IMR-90 (cell line): Measurements from ENCODE around the gene SNX21. TPM values are rescaled to one million over a fixed set of nuclear protein-coding genes. Genes with fewer than 3 reads are reported as not detected.

Experiments
- ATAC-seq: fragments of 200-7000 bp; cut with Tn5 transposase; 2 replicates; pipeline ENCODE4 v1.9.1; 2020; ENCODE audit warnings: low read depth, mild to moderate bottlenecking, moderate library complexity
- BruUV-seq: library from RNA; stranded (reverse); fragments of 400-500 nt; replicated peaks from 2 replicates; lab custom pipeline; 2021; lab: Mats Ljungman, UMichigan
- CTCF ChIA-PET: fragments of 300-600 bp; formaldehyde crosslinking; extraction: SDS; loops from one replicate; lab custom pipeline; 2021; ENCODE audit warnings: antibody characterized with exemption; lab: Yijun Ruan, JAX
- POLR2A ChIA-PET: fragments of 300-600 bp; sonication (Branson Sonifier 250); formaldehyde crosslinking; loops from one replicate; lab custom pipeline; 2022; ENCODE audit warnings: antibody characterized with exemption; ENCODE audit not compliant: unreplicated experiment; lab: Charles Lee
- DNase-seq: peaks from one replicate; pipeline ENCODE4 v3.0.0; 2013
- H2AFZ ChIP-seq: replicated peaks from 2 replicates; pipeline ENCODE3; 2013; ENCODE audit warnings: low read length, mild to moderate bottlenecking; ENCODE audit not compliant: poor library complexity
- H2AK5ac ChIP-seq: 2 replicates; pipeline ENCODE4 v1.6.1; 2013; ENCODE audit warnings: low read depth, low read length, inconsistent platforms
- H2AK9ac ChIP-seq: replicated peaks from 2 replicates; pipeline ENCODE3; 2013; ENCODE audit warnings: mild to moderate bottlenecking, low read depth, low read length, moderate library complexity; ENCODE audit not compliant: poor library complexity
- H2BK120ac ChIP-seq: 2 replicates; pipeline ENCODE4 v1.6.1; 2013; ENCODE audit warnings: low read depth, low read length, inconsistent platforms
- H2BK15ac ChIP-seq: 3 replicates; pipeline ENCODE4 v1.6.1; 2013; ENCODE audit warnings: low read depth, low read length, inconsistent platforms
- H2BK20ac ChIP-seq: 2 replicates; pipeline ENCODE4 v1.6.1; 2013; ENCODE audit warnings: low read depth, mild to moderate bottlenecking, inconsistent platforms, low read length, moderate library complexity
- H2BK5ac ChIP-seq: 2 replicates; pipeline ENCODE4 v1.6.1; 2013; ENCODE audit warnings: mild to moderate bottlenecking, low read depth, low read length, inconsistent platforms; ENCODE audit not compliant: poor library complexity, severe bottlenecking
- H3K14ac ChIP-seq: replicated peaks from 2 replicates; pipeline ENCODE4 v1.6.1; 2013; ENCODE audit warnings: low read depth, low read length, inconsistent platforms
- H3K18ac ChIP-seq: 2 replicates; pipeline ENCODE4 v1.6.1; 2013; ENCODE audit warnings: low read depth, low read length, control low read depth
- H3K23ac ChIP-seq: 2 replicates; pipeline ENCODE4 v1.6.1; 2013; ENCODE audit warnings: low read depth, low read length, inconsistent platforms
- H3K27ac ChIP-seq: 2 replicates; pipeline ENCODE4 v1.5.1; 2013; ENCODE audit warnings: mild to moderate bottlenecking, control low read depth, low read length; ENCODE audit not compliant: insufficient read depth
- H3K27me3 ChIP-seq: 2 replicates; pipeline ENCODE4 v1.6.1; 2013; ENCODE audit warnings: low read length; ENCODE audit not compliant: control insufficient read depth, insufficient read depth
- H3K36me3 ChIP-seq: 2 replicates; pipeline ENCODE4 v1.6.1; 2013; ENCODE audit warnings: low read length, mixed read lengths; ENCODE audit not compliant: control insufficient read depth, insufficient read depth
- H3K4ac ChIP-seq: 2 replicates; pipeline ENCODE4 v1.6.1; 2013; ENCODE audit warnings: low read depth, low read length, inconsistent platforms
- H3K4me1 ChIP-seq: 2 replicates; pipeline ENCODE4 v1.6.1; 2013; ENCODE audit warnings: low read length, mixed read lengths; ENCODE audit not compliant: control insufficient read depth, insufficient read depth
- H3K4me2 ChIP-seq: 2 replicates; pipeline ENCODE4 v1.6.1; 2013; ENCODE audit warnings: low read depth, mild to moderate bottlenecking, control low read depth, low read length, moderate library complexity
- H3K4me3 ChIP-seq: 2 replicates; pipeline ENCODE4 v1.5.1; 2013; ENCODE audit warnings: low read depth, mild to moderate bottlenecking, control low read depth, low read length, moderate library complexity; ENCODE audit not compliant: insufficient read depth
- H3K56ac ChIP-seq: 2 replicates; pipeline ENCODE4 v1.6.1; 2013; ENCODE audit warnings: low read length, inconsistent platforms; ENCODE audit not compliant: insufficient read depth; ENCODE audit errors: extremely low read depth
- H3K79me1 ChIP-seq, 2 experiments: 2 replicates each; pipeline ENCODE4 v1.6.1; 2013; ENCODE audit warnings: low read length in 2 of 2, inconsistent platforms in 1 of 2, low read depth in 1 of 2
- H3K9ac ChIP-seq: 2 replicates; pipeline ENCODE4 v1.6.1; 2013; ENCODE audit warnings: low read depth, low read length, control low read depth
- H3K9me1 ChIP-seq: 2 replicates; pipeline ENCODE4 v1.6.1; 2013; ENCODE audit warnings: low read length, inconsistent platforms; ENCODE audit not compliant: insufficient read depth
- H3K9me3 ChIP-seq: 2 replicates; pipeline ENCODE4 v1.6.1; 2013; ENCODE audit warnings: low read length; ENCODE audit not compliant: control insufficient read depth, insufficient read depth
- H4K20me1 ChIP-seq: 2 replicates; pipeline ENCODE4 v1.6.1; 2013; ENCODE audit warnings: low read length, inconsistent platforms; ENCODE audit not compliant: insufficient read depth
- H4K5ac ChIP-seq: 2 replicates; pipeline ENCODE4 v1.6.1; 2013; ENCODE audit warnings: mild to moderate bottlenecking, low read depth, low read length, control low read depth
- H4K8ac ChIP-seq, 2 experiments: 2 replicates each; pipeline ENCODE4 v1.6.1; 2013; ENCODE audit warnings: low read depth in 2 of 2, low read length in 2 of 2, control low read depth in 1 of 2, inconsistent platforms in 1 of 2
- H4K91ac ChIP-seq: 2 replicates; pipeline ENCODE4 v1.6.1; 2013; ENCODE audit warnings: low read depth, low read length, inconsistent platforms; ENCODE audit not compliant: insufficient read depth
- BHLHE40 ChIP-seq: fragments of 150-350 bp; IDR thresholded peaks from 2 replicates; pipeline ENCODE4 v1.6.1; 2016; ENCODE audit warnings: mild to moderate bottlenecking, low read depth, low read length
- CTCF ChIP-seq: conservative IDR thresholded peaks from 2 replicates; pipeline ENCODE4 v1.5.1; 2012; ENCODE audit warnings: mild to moderate bottlenecking, low read depth, low read length, improper control_type of control experiment
- FOS ChIP-seq: fragments of 150-350 bp; IDR thresholded peaks from 2 replicates; pipeline ENCODE4 v1.6.1; 2016; ENCODE audit warnings: low read depth, low read length
- MAFK ChIP-seq: IDR thresholded peaks from 2 replicates; pipeline ENCODE4 v1.6.1; 2012; ENCODE audit warnings: low read depth, low read length, improper control_type of control experiment
- MXI1 ChIP-seq: IDR thresholded peaks from 2 replicates; pipeline ENCODE4 v1.6.1; 2012; ENCODE audit warnings: low read depth, mild to moderate bottlenecking, low read length, moderate library complexity, borderline replicate concordance
- NFE2L2 ChIP-seq: fragments of 150-350 bp; IDR thresholded peaks from 2 replicates; pipeline ENCODE4 v1.6.1; 2016; ENCODE audit warnings: low read depth, mild to moderate bottlenecking, low read length
- POLR2A ChIP-seq: IDR thresholded peaks from 2 replicates; pipeline ENCODE4 v1.6.1; 2012; ENCODE audit warnings: mild to moderate bottlenecking, low read depth, low read length
- RCOR1 ChIP-seq: IDR thresholded peaks from 2 replicates; pipeline ENCODE4 v1.6.1; 2012; ENCODE audit warnings: mild to moderate bottlenecking, low read length, improper control_type of control experiment; ENCODE audit not compliant: insufficient replicate concordance
- RFX5 ChIP-seq: IDR thresholded peaks from 2 replicates; pipeline ENCODE4 v1.8.0; 2012; ENCODE audit warnings: low read depth, mild to moderate bottlenecking, low read length, moderate library complexity
- SMC3 ChIP-seq: fragments of 150-350 bp; IDR thresholded peaks from 2 replicates; pipeline ENCODE4 v1.6.1; 2016; ENCODE audit warnings: low read depth, mild to moderate bottlenecking, antibody characterized with exemption, low read length, moderate library complexity
- USF2 ChIP-seq: fragments of 150-350 bp; IDR thresholded peaks from 2 replicates; pipeline ENCODE4 v1.6.1; 2017; ENCODE audit warnings: mild to moderate bottlenecking, antibody characterized with exemption, low read length, low read depth
- WGBS, 2 experiments: methylation state at CpG; one replicate each; pipeline versions ENCODE4 v1.1.5 to v1.1.7; 2013; ENCODE audit warnings: missing lambda C conversion rate in 2 of 2; ENCODE audit not compliant: insufficient read length in 1 of 2; ENCODE audit errors: extremely low coverage in 2 of 2; 5-methylcytosine and 5-hydroxymethylcytosine counted together
- dilution Hi-C: fragments of 300-500 bp; cut with HindIII; formaldehyde crosslinking; loops from one replicate; pipeline ENCODE4 v1.14.3; 2018; ENCODE audit warnings: low sequenced_read_pairs; ENCODE audit not compliant: unreplicated experiment
- in situ Hi-C: fragments of 300-500 bp; cut with MboI; formaldehyde crosslinking; loops from 3 replicates; pipeline ENCODE4 v1.14.3; 2019; ENCODE audit warnings: low sequenced_read_pairs, inconsistent platforms, mixed read lengths
- intact Hi-C: fragments of 100-400 bp; cut with micrococcal nuclease; formaldehyde crosslinking; loops from 2 replicates; pipeline ENCODE4 v1.10.0; 2022
- polyA plus RNA-seq, 3 experiments: library from polyadenylated mRNA; depleted of rRNA; stranded (reverse); fragments of >200 nt; gene quantifications; 2 replicates each; pipeline ENCODE4 v1.2.3, GENCODE V29; 2012; ENCODE audit warnings: low replicate concordance in 1 of 3
- total RNA-seq: library from RNA; depleted of rRNA; stranded (reverse); fragments of >200 nt; gene quantifications from 2 replicates; pipeline ENCODE4 v1.2.3, GENCODE V29; 2012
- TF ChIP-seq, protein P1 (sequence below): fragments of 150-350 bp; IDR thresholded peaks from 2 replicates; pipeline ENCODE4 v1.6.1; 2016; ENCODE audit warnings: low read depth, mild to moderate bottlenecking, low read length, moderate library complexity, borderline replicate concordance

SNX21 gene
- total and polyA plus RNA-seq, 2 of the 4 experiments (the other 2 are of a cell fraction): 11.1 to 17.9 TPM

DNA sequence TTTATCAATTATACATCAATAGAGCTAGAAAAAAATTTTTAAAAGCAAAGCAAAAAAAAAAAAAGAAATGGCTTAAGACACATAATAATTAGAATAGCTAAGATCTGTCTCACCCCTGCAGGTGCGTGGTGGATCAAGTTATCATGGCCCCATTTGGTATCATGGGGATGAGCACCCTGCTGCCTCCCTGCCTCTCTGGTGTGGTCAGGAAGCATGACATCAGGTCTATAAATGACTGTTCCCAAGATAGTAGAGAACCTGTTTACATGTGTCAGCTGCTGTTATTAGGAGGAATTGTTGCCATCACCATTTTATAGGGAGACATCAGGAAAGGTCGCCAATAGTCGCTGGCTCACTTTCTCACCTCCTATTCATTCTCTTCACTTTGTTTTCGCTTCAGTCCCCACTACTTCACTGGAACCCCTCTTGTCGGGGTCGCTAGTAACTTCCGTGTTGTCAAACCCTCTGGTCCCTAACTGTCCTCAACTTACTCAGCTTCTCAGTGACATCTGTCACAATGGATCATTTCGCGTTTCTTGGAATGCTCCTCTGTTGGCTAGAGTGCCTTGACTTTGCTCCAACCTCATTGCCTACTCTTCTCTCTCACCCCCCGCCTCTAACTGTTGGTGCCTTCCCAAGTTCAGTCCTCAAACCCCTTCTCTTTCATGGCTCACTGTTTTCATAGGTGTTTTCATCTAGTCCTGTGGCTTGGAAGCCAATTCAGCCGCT, 37.1 kb upstream of the SNX21 start:
- H2BK5ac ChIP-seq: no peak overlapping the region
- in situ Hi-C loops: loop anchor here (25.0 kb wide), 3 partner anchors 759 to 1859 kb away; partner anchors contain the start of gene TTPAL
- DNase-seq: no peak
- 96% methylated on average over 8 of the region's 11 CpGs; no CpG with 5 or more reads in 1 of the 2 experiments for WGBS, 2 experiments
- peaks cover 31% of the 10 kb centered on the region for H3K36me3 ChIP-seq
- H2AK9ac ChIP-seq: no peak overlapping the region
- ATAC-seq: no peak
- no TSS peak for BruUV-seq
- intact Hi-C loops: no loop called here
- no peak overlapping the region for H2AFZ ChIP-seq
- H2BK20ac ChIP-seq: no peak overlapping the region
- no peak overlapping the region for H3K14ac ChIP-seq
- no peak overlapping the region for H3K9ac ChIP-seq
- H3K23ac ChIP-seq: no peak overlapping the region
- H4K20me1 ChIP-seq: peaks cover 2% of the 10 kb centered on the region; the same call in 1 of the 2 replicates
- H3K9me3 ChIP-seq: no peaks in the 10 kb centered on the region
- CTCF ChIA-PET: interaction anchor here (0.7 to 1.7 kb wide), 2 partner anchors 25 to 272 kb away, joined by 3 to 4 read pairs; no protein-coding TSS in a partner anchor
- H2BK15ac ChIP-seq: no peak overlapping the region
- no peak overlapping the region for H4K8ac ChIP-seq
- POLR2A ChIA-PET: no interaction called here
- H3K4ac ChIP-seq: no peak overlapping the region
- no peak overlapping the region for H3K4me2 ChIP-seq
- H3K9me1 ChIP-seq: peaks cover 5% of the 10 kb centered on the region; the same call in 1 of the 2 replicates
- H3K4me3 ChIP-seq: no peak overlapping the region
- H3K4me1 ChIP-seq: peaks cover 6% of the 10 kb centered on the region
- no peak overlapping the region for H2BK120ac ChIP-seq
- dilution Hi-C loops: no loop called here
- H3K56ac ChIP-seq: no peak overlapping the region
- H2AK5ac ChIP-seq: no peak overlapping the region
- no peak overlapping the region for H3K18ac ChIP-seq
- TF ChIP-seq CTCF (no peak), RCOR1 (no peak), MXI1 (no peak), POLR2A (no peak), USF2 (no peak), FOS (no peak), NFE2L2 (no peak), BHLHE40 (no peak), MAFK (no peak), RFX5 (no peak), SMC3 (no peak)
- TF ChIP-seq, protein P1, sequence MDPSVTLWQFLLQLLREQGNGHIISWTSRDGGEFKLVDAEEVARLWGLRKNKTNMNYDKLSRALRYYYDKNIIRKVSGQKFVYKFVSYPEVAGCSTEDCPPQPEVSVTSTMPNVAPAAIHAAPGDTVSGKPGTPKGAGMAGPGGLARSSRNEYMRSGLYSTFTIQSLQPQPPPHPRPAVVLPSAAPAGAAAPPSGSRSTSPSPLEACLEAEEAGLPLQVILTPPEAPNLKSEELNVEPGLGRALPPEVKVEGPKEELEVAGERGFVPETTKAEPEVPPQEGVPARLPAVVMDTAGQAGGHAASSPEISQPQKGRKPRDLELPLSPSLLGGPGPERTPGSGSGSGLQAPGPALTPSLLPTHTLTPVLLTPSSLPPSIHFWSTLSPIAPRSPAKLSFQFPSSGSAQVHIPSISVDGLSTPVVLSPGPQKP: no peak
- no peak overlapping the region for H4K5ac ChIP-seq
- H3K27ac ChIP-seq: no peak overlapping the region
- no peak overlapping the region for H4K91ac ChIP-seq
- no peaks in the 10 kb centered on the region for H3K27me3 ChIP-seq
- H3K79me1 ChIP-seq: peaks cover 22 to 30% of the 10 kb centered on the region in 2 experiments
